ENCODE data around the gene EXOC3L1. TPM values are rescaled to one million over a fixed set of nuclear protein-coding genes. Genes with fewer than 3 reads are reported as not detected.

Gene EXOC3L1
- total RNA-seq, 1 experiment from 2014 or later, result 0.61 TPM

DNA sequence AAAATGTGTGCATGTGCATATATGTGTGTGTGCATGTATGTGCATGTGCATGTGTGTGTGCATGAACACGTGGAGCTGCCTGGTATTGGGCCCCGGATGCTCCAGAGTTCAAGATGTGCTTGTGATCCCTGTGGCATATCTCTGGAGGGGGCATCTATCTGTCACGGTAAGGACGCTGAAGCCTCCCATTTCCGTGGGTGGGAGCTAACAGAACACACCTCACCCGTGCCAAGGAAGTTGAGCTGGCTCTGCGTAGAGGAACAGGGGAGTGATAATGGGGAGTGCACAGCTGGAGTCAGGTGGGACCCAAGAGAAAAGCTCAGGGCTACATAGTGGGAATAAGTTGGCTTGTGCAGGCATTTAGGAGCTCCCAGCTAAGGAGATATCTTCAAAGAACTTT, 21.7 kb upstream of the EXOC3L1 start:
- POLR2A ChIA-PET, result no interaction called here
- intact Hi-C loops (cut with micrococcal nuclease; ENCODE audit: unreplicated experiment), result no loop called here
- DNase-seq, result no peak
- Histone ChIP-seq H3K4me1 (peaks cover 28% of the 10 kb centered on the region; the same call in 1 of the 2 replicates), H3K4me3 (ENCODE audit: low read depth, low read length) (no peak overlapping the region), H3K36me3 (ENCODE audit: control insufficient read depth, insufficient read depth, low read length) (no peaks in the 10 kb centered on the region), H3K9me3 (no peaks in the 10 kb centered on the region), H3K27me3 (replicated peaks; ENCODE audit: control insufficient read depth, insufficient read depth, low read length) (no peaks in the 10 kb centered on the region)
- CTCF ChIA-PET, result interaction anchor here (0.7 to 2.5 kb wide), 2 partner anchors 13 to 258 kb away, joined by 3 to 5 read pairs; partner anchors contain the start of gene ELMO3
- Mint-ChIP-seq H3K27me3 (ENCODE audit: insufficient read depth, unreplicated experiment) (no peaks in the 10 kb centered on the region), H3K4me3 (ENCODE audit: unreplicated experiment) (no peak overlapping the region), H3K36me3 (ENCODE audit: insufficient read depth, unreplicated experiment) (peaks cover 20% of the 10 kb centered on the region), H3K27ac (ENCODE audit: unreplicated experiment) (no peak overlapping the region), H3K9me3 (ENCODE audit: unreplicated experiment) (no peaks in the 10 kb centered on the region), H3K4me1 (ENCODE audit: low read depth, unreplicated experiment) (peaks cover 8% of the 10 kb centered on the region)
- TF ChIP-seq, protein P1, sequence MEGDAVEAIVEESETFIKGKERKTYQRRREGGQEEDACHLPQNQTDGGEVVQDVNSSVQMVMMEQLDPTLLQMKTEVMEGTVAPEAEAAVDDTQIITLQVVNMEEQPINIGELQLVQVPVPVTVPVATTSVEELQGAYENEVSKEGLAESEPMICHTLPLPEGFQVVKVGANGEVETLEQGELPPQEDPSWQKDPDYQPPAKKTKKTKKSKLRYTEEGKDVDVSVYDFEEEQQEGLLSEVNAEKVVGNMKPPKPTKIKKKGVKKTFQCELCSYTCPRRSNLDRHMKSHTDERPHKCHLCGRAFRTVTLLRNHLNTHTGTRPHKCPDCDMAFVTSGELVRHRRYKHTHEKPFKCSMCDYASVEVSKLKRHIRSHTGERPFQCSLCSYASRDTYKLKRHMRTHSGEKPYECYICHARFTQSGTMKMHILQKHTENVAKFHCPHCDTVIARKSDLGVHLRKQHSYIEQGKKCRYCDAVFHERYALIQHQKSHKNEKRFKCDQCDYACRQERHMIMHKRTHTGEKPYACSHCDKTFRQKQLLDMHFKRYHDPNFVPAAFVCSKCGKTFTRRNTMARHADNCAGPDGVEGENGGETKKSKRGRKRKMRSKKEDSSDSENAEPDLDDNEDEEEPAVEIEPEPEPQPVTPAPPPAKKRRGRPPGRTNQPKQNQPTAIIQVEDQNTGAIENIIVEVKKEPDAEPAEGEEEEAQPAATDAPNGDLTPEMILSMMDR (IDR thresholded peaks at IDR 0.05; ENCODE audit: insufficient read depth in 1 of 2, low read depth in 1 of 2, low read length in 1 of 2, severe bottlenecking in 1 of 2, unreplicated experiment in 1 of 2), result no peak
- BruUV-seq (replicated peaks), result no TSS peak

DNA sequence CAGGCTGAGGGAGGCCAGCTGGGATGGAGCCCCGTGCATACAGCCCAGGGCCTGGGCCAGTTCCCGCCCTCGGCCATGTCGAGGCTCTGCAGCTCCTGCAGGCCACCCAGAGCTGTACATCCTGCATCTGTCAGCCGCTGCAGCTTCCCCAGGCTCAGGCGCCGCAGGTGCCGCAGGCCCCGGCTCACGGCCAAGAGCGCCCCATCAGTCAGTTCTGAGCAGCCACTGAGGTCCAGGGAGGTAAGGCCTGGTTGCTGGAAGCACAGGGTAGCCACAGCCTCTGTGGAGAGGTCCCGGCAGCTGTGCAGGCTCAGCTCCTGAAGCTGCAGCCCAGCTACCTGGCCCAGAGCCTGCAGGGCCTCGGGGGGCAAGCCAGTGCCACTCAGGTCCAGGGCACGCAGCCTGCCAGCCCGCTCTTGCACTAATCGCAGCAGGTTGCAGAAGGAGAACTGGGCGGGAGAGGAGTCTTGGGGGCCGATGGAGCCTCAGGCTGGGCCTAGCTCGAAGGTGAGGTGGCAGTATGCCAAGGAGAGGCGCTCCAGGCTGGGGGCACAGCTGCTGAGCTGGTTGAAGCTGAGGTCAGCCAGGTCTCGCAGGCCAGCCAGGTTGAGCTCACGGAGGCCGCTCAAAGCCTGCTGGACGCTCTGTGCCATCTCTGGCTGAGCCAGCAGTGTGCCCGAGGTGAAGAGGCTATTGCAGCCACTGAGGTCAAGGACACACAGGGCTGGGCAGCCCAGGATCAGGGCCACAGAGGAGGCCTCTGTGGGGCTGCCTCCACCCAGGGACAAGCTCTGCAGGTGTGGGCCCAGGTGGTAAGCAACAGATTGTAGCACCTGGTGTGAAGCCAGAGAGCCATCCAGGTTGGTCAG, 20.4 kb upstream of the EXOC3L1 start:
- no peak for DNase-seq
- no peak overlapping the region for H3K4me3 ChIP-seq (ENCODE audit: low read depth, low read length)
- no TSS peak for BruUV-seq (replicated peaks)
- H3K9me3 ChIP-seq, result no peaks in the 10 kb centered on the region
- Mint-ChIP-seq H3K9me3 (ENCODE audit: unreplicated experiment) (no peaks in the 10 kb centered on the region), H3K4me3 (ENCODE audit: unreplicated experiment) (no peak overlapping the region), H3K27me3 (ENCODE audit: insufficient read depth, unreplicated experiment) (no peaks in the 10 kb centered on the region), H3K36me3 (ENCODE audit: insufficient read depth, unreplicated experiment) (peaks cover 30% of the 10 kb centered on the region), H3K27ac (ENCODE audit: unreplicated experiment) (no peak overlapping the region), H3K4me1 (ENCODE audit: low read depth, unreplicated experiment) (peaks cover 8% of the 10 kb centered on the region)
- TF ChIP-seq, protein P1 (IDR thresholded peaks at IDR 0.05; ENCODE audit: insufficient read depth in 1 of 2, low read depth in 1 of 2, low read length in 1 of 2, severe bottlenecking in 1 of 2, unreplicated experiment in 1 of 2), result no peak
- ChIA-PET CTCF (interaction anchor here (1.1 to 2.6 kb wide), 3 partner anchors 12 to 36 kb away, joined by 3 to 9 read pairs (median 5); partner anchors contain the start of gene ELMO3), POLR2A (interaction anchor here (1.3 kb wide), 1 partner anchor 37 kb away, joined by 5 read pairs; the partner anchor contains the start of gene FHOD1)
- no peaks in the 10 kb centered on the region for H3K27me3 ChIP-seq (replicated peaks; ENCODE audit: control insufficient read depth, insufficient read depth, low read length)
- intact Hi-C loops (cut with micrococcal nuclease; ENCODE audit: unreplicated experiment), result no loop called here
- H3K4me1 ChIP-seq, result peaks cover 28% of the 10 kb centered on the region; the same call in 1 of the 2 replicates
- H3K36me3 ChIP-seq (ENCODE audit: control insufficient read depth, insufficient read depth, low read length), result no peaks in the 10 kb centered on the region

DNA sequence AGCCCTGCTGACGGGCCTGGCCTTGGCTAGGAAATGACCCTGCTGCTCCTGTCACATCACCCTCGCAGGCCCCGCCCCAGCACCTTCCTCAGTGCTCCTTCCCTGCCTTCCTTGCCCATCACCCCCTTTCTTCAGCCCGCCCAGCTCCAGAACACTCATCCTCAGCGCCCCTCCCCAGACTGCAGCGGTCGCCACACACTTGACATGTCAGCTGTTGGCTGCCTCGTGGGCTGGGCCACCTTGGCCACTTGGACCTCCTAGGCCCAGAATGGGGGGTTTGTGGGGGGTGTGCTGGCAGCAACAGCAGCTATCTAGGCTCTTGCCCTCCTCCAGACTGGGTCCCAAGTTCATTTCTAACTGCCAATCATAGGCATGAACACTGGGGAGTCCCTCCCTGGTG, 19.6 kb upstream of the EXOC3L1 start:
- Histone ChIP-seq H3K27me3 (replicated peaks; ENCODE audit: control insufficient read depth, insufficient read depth, low read length) (no peaks in the 10 kb centered on the region), H3K4me1 (peaks cover 28% of the 10 kb centered on the region; the same call in 1 of the 2 replicates), H3K36me3 (ENCODE audit: control insufficient read depth, insufficient read depth, low read length) (no peaks in the 10 kb centered on the region), H3K4me3 (ENCODE audit: low read depth, low read length) (no peak overlapping the region), H3K9me3 (no peaks in the 10 kb centered on the region)
- H3K9me3 Mint-ChIP-seq (ENCODE audit: unreplicated experiment), result no peaks in the 10 kb centered on the region
- H3K4me1 Mint-ChIP-seq (ENCODE audit: low read depth, unreplicated experiment), result peaks cover 8% of the 10 kb centered on the region
- ChIA-PET POLR2A (interaction anchor here (1.3 kb wide), 1 partner anchor 38 kb away, joined by 5 read pairs; the partner anchor contains the start of gene FHOD1), CTCF (interaction anchor here (1.1 to 2.6 kb wide), 2 partner anchors 11 to 37 kb away, joined by 3 to 9 read pairs; partner anchors contain the start of gene ELMO3)
- TF ChIP-seq, protein P1 (IDR thresholded peaks at IDR 0.05; ENCODE audit: insufficient read depth in 1 of 2, low read depth in 1 of 2, low read length in 1 of 2, severe bottlenecking in 1 of 2, unreplicated experiment in 1 of 2), result no peak
- peaks cover 30% of the 10 kb centered on the region for H3K36me3 Mint-ChIP-seq (ENCODE audit: insufficient read depth, unreplicated experiment)
- intact Hi-C loops (cut with micrococcal nuclease; ENCODE audit: unreplicated experiment), result no loop called here
- no peaks in the 10 kb centered on the region for H3K27me3 Mint-ChIP-seq (ENCODE audit: insufficient read depth, unreplicated experiment)
- no TSS peak for BruUV-seq (replicated peaks)
- H3K27ac Mint-ChIP-seq (ENCODE audit: unreplicated experiment), result no peak overlapping the region
- DNase-seq, result no peak
- no peak overlapping the region for H3K4me3 Mint-ChIP-seq (ENCODE audit: unreplicated experiment)

Data from Caco-2 (cell line).